ENCODE measurements around the gene ULBP3.
"Not testable (repeated sequence)": the region's sequence is repeated elsewhere in the genome, so short reads cannot be mapped to it uniquely, and the experiment has no call there.

ULBP3 gene

DNA sequence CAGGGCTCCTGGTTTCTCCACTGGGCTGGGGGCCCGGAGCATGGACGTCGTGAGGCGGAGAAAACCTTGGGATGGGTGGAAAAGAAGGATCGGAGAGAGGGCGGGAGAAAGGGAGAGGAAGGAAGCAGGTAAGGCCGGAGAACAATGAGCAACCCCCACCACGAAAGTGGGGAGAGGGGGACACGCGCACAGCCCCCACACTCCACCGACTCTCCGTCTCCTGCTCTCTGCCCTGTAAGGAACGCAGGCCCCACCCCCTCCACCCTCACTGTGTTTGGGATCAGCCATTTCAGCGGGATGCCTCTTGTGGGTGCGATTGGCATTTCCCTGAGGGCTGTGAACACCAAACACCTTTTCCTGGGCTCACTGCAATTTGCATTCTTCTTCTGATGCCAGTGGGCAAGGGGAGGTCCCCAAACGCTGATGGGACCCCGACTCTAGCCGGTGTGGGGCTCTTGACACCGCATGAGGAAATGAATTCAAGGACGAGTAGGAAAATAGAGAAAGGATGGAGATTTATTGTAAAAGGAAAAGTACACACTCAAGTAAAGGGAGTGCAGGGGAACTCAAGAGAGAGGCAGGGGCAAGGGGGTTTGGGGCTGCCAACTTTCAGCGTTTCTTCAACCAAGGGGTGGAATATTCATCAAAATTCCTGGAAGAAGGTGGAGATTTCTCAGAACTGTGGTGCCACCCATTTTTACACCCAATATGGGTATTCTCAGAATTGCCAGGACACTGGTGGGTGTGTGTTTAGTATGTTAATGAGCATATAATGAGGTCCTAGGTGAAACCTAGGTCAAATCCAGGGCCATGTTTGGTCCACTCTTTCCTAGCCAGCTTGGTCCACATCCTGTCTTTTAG lies 30.5 kb downstream of the ULBP3 start:
- no peak for DNase-seq

DNA sequence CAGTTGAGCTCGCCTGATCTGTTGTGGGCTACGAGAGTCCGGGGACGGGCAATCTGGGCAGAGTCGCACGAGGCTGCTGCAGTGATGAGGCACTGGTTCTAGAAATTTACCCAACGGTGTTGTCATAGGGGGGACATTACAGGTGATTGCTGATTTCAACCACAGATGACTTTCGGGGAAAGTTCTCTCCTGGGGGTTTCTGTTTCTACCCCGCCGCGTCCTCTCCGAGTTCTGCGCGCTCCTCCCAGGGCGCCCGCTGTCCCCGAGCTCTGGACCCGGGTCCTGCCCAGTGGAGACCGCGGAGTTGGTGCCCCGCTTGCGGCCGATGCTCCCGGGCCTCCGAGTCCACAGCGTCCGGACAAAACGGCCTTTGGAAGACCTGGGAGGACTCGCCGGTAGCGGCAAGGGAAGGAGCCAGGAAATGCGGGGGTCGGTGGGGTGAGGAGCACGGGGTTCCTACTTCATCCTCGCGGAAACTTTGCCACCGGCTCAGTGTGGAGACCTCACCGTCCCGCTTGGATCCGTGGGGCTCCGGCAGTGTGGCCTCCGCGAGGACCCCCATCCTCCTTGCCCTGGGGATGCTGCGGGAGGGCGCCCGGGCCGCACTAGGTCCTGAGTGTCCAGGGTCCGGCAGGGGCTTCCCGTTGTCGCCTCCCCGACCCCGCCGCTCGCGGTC lies 31.3 kb downstream of the ULBP3 start:
- DNase-seq: no peak

DNA sequence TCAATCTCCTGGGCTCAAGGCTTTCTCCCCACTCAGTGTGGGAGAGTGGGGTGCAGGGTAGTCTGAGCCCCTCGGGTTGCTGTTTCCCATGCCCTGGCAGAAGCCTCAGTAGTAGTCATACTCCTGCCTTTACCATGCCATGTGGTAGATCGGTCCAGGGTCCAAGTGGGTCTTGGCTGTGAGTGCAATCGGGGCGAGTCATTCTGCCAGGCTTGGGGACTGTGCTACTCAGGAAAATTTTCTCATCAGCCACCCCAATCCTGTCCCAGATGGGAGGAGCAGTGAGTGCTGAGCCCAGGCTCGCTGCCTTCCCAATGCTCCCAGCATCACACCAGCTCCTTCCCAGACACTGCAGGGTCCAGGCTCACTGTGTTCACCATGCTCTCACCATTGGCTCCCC lies 32.8 kb downstream of the ULBP3 start:
- no peak for DNase-seq

DNA sequence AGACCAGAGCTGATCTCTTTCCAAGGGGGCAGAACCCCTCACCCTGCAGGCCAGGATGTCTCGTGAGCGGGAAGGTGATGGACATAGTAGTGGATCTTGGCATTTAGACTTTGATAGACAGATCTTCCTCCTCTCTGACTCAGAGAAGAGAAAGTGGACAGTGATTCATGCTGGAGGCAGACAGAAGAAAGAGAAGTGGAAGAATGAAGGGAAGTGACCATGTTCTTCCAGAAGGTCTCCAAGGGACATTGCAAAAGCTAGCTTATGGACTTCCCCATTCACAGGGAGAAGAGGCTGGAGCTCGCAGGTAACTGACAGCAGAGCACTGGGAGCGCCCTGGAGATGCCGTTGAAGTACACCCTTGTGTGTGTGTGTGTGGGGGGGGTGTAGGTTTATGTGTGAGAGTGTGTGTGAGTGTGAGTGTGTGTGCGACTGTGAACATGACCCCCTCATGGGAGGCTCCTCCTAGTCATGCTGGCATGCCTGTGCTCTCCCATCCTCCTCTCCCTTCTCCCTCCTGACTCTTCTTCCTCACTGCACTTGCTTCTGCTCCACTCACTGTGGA lies 35.6 kb downstream of the ULBP3 start:
- DNase-seq: no peak

DNA sequence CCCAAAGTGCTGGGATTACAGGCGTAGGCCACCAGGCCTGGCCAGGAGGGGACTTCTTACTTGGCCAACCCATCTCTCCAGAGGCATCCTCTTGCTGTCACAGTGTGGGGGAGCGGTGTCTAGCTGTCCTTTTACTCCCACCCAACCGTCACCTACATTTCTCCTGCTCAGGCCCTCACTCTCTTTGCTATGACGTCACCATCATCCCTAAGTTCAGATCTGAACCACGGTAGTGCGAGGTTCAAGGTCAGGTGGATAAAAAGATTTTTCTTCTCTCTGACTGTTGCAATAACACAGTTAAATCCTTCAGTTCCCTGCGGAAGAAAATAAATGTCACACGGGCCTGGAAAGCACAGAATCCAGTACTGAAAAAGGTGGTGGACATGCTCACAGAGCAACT lies 36.3 kb downstream of the ULBP3 start:
- DNase-seq: no peak

DNA sequence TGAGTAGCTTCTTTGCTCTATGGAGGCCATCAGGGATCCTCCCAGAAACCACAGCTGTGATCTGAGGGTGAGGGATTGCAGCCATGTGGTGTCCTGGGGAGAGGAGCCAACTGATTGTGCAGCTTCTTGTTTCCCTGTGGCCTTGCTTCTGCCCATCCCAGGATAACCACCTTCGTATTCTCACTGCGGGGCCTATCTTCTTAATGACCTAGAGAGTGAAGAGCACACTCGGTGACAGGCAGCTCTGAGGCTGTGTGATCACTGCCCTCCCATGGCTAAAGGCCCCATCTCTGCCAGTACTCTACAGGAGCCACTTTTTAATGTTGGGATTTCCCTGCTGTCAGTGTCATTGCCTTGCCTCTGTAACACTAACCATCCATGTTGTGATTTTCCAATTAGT lies 38.3 kb downstream of the ULBP3 start:
- DNase-seq: no peak

DNA sequence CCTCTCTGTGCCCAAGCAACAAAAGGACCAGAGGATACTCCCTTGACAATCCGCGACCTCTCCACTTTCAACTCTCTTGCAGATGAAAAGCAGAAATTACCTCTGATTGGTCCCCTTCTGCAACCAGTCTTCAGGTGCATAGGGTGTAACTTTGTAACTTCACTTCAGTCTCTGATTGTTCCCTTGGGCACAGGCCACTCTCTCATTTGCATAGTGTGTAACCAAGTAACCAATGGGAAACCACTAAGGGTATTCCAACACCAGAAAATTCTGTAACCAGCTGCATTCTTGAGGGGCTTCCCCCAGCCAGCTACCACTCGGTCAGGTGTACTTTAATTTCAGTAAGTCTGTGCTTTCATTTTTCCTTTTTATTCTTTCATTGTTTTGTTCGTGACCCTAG lies 39.2 kb downstream of the ULBP3 start:
- DNase-seq: no peak

DNA sequence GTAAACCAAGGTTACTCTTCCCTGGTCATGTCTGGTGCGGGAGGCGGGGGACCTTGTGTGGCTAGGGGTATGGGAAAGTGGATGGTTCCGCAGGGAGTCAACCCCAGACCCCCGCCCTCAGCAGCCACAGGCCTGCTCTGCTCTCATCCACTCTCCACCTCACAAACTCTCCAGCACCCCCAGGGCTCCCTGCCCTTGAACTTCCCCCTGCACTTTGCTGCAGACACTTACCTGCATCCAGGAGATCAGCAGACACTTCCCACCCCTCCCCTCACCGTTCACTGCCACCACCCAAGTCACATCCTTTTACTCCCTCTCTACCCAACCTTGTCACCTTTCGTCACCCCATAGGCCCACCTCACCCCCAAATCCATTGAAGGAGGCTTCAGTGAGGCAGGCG lies 39.6 kb downstream of the ULBP3 start:
- DNase-seq: no peak

DNA sequence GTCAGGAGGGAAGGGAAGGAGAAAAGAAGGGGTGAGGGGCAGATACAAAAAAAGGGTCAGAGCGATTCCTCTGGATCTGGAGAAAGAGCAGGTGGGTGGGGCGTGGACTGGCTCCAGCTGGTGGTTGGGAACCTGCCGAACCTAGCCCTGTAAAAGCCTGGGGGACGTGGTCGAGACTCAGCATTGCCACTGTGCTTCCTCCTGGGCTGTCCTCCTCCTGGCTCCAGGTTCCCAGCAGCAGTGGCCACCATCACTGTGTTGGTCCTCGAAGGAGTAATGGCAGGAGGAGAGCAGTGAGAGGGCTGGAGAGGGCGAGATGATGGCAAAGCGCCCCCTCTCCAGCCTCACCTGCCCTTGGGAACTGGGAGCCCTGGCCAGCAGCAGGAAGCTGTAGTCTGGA lies 40.1 kb downstream of the ULBP3 start:
- DNase-seq: no peak

DNA sequence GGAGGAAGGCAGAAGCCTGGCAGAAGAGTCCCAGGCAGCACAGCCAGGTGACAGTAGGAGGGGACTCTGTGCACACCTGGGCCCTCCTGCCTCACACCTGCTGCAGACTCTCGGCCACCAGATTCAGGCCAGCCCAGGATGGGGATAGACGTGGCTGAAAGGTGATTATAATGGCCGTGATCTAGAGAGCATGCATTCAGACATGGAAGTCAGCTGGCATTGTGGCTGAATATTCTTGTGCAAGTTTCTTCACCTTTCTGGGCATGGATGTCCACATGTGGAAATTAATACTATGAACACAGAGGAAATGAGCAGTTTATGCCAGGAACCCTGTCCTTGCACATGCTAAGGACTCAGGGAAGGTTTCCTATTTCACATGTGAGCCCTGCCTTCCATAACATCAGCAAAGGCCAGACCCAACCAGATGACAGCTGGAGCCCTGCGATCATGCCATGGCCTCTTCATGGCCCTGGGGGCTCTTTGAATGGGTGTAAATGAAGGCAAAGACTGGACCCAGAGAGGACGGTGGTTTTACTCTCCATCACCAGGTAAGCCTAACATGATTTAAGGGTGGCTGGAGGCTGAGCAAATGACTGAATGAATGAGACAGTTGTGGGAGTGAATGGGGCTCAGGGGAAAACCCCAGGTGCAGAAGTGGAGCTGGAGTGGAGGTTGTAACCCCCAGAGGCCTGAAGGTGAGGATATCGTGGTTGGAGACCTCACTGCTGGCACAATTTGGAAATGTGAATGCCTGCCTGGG lies 40.9 kb downstream of the ULBP3 start:
- DNase-seq: no peak

DNA sequence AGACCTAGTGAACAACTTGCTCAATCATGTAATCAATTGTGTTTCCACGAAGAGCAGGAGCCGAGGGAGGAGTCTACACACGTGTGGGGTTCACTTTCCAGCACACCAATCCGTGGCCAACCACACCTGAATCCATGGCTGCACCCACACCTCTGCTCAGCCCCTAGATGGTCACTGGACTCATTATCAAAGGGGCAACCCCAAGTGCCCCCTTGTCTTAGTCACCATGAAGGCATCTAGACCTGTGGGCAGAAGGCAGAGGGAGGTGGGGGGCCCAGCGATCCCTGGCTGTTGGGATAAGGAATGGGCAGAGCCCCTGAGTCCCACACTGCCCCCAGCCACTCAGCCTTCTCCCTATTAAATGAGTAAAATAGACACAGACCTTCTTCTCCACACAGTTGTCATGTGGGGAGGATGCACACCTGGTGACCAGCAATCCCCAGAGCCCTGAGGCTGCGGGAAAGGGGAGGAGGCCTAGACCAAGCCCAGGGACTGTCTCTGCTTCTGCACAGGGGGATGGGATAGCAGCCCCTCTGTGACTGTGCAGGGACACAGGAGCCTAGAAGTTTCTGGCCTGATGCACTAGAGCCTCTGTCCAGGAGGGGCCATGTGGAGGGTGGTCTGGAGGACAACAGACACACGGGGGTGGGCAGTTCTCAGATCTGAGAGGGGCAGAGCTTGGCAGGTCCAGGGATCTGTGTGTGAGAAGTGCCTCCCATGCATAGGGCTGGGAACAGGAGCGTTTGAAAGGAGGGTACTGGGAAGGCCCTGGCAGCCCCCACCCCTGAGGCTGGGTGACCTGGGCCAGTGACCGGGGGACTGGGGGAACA lies 41.7 kb downstream of the ULBP3 start:
- DNase-seq: no peak

DNA sequence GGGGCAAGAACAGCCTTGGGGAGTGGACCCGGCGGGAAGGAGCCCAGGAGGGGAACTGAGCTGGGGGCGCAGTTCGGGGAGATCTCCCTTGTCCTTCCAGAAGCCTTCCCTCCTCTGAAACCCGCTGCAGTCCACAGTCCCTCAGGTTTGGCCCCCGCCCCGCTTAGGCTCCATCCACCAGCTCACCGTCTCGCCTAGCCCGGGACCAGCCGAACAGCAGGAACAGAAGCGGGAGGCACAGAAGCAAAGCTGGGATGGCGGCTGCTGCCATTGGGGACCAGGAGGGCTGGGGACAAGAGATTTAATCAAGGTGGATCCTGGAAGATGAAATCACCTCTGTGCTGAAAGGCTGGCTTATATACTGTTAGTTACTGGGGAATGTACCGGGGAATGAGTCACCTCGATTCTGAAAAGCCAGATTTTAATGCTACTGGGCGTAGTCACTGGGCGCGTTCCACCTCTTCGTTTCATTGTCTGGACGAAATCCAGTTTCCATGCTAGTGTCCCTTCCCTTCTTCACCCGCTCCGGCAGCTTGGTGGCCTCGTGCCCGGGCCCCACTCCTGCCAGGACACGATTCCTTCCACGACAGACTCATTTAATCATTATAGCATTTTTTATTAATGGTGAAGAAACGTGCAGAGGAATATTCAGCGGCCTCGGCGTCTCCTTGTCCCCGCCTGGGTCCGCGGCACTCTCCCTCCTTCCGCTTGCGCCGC lies 43.6 kb downstream of the ULBP3 start, which contains the start of gene RAET1L:
TSS of gene RAET1L (minus strand) at position 332 of the 717 bp plus-strand sequence. CDS start at position 271, 61 bp downstream.
- peak; percentile 41 to 42 for DNase-seq

DNA sequence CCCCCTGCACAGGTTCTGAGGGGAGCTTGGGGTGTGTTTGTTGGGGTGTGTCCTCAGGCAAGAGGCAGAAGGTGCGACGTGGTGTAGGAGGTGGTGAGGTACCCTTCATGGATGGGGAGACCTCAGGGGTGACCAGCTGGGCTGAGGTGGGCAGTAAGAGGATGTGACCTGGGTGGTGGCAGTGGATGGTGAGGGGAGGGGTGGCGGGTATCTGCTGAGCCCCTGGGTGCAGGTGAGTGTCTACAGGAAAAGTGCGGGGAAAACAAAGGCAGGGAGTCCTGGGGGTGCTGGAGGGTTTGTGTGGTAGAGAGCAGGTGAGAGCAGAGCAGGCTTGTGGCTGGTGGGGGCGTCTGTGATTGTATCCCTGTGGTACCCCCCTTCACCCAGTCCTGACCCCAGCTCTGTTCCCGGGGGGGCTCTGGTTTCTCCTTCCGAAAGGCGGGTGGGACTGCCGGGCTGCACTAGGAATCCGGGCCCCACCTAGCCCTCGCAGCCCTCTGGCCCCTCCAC lies 44.2 kb downstream of the ULBP3 start:
- DNase-seq: no peak

DNA sequence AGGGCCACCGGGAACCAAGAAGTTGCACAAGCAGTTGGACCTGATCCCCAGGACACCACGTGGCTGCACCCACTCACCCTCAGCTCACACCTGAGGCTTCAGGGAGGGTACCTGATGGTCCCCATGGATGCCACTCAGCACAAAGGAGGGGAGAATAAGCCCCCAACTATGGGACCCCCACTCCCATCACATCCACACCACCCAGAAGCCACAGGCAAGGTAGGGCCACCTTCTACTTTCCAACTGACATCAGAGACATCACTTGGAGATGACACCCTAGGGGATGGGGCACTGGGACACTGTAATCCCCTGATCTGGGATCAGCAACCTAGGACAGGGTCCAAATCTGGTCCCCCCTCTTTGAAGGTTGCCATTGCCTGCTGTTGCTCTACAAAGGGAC lies 44.9 kb downstream of the ULBP3 start:
- DNase-seq: not testable (repeated sequence)

DNA sequence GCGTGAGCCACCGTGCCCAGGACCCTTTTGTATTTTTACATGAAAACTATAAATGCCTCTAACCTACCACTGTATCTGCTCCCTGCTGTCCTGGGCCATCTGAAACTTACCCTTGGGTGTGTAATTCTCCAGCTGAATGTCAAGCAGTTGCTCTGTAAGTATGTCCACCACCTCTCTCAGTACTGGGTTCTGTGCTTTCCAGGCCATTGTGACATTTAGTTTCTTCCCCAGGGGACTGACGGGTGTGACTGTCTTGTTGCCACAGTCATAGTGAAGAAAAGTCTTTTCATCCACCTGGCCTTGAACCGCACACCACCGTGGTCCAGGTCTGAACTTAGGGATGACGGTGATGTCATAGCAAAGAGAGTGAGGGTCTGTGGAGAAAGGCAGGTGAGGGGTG lies 47.1 kb downstream of the ULBP3 start:
- not testable (repeated sequence) for DNase-seq

DNA sequence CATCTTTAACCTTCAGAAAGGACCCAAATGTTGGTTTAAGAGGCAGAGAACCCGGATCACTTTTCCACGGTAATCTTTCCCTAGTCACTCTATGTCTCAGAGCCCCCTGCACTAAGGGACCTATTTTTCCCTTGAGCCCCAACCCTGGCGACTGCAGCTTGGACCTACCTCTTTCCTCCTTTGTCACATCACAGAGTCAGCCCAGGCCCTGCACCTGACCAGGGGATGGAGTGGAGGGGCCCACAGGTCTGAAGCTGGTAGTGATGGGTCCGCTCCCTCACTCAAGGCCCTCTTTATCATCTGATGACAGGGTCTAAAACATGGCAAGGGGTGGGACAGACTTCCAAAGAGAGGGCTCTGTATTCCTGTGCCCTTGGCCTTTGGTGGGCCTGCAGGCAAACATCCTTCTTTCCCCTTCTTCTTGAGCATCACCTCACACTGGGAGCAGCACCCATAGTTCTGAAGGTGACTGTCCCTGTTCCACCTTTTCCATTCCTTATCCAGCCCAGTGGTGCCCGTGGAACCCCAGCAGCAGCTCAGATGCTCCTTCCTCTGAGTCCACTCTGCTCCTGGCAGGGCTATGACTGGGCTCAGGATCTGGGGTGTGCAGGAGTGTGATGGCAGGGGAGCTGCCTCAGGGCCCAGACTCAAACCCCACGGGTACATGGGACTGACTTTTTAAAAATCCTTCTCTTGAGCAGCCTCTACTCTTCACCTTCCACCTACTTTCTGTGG lies 49.9 kb downstream of the ULBP3 start:
- DNase-seq: no peak

DNA sequence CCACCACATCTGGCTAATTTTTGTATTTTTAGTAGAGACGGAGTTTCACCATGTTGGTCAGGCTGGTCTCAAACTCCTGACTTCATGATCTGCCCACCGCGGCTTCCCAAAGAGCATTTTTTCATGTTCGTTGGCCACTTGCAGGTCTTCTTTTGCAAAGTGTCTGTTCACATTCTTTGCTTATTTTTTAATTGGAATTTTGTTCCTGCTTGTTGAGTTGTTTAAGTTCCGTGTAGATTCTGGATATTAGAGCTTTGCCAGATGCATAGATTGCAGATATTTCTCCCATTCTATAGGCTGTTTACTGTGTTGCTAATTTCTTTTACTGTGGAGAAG lies 51.8 kb downstream of the ULBP3 start:
- DNase-seq: not testable (repeated sequence)

DNA sequence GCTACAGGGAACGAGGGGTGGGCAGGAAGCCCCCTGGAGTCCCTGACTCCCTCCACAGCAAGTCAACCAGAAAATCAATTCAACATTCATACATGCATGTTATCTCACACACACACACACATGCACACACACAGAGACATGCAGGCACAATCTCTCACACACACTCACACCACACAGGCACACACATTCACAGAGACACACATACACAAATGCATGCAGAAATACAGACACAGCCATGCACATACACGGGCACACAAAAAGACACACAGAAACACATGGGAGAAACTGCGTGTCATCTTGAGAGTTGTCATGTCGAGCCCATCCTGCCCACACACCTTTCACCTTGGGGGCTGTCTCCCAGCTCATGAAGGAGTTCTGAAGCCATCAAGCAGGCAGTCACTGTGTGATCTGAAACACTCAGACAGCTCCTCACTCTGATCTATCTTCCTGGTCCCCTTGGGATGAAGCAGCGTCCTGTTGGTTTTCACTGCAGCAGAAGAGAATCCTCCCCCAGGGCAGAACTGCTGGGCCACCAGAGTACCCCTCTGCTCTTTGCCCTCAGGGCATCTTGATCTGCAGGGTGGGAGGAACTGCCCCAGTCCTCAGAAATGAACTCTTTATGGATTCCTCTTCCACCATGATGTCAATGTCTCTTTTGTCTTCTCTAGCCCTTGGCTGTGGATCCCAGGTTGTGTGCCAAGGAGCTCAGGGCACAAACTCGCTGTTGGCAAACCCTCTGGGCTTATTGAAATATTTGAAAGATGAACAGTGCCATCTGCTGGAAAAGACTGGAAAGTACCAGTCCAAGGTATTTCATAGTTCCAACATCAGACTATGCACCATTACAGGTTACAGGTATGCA lies 52.4 kb downstream of the ULBP3 start:
- DNase-seq: peak in 1 of 2 donors; percentile 64

DNA sequence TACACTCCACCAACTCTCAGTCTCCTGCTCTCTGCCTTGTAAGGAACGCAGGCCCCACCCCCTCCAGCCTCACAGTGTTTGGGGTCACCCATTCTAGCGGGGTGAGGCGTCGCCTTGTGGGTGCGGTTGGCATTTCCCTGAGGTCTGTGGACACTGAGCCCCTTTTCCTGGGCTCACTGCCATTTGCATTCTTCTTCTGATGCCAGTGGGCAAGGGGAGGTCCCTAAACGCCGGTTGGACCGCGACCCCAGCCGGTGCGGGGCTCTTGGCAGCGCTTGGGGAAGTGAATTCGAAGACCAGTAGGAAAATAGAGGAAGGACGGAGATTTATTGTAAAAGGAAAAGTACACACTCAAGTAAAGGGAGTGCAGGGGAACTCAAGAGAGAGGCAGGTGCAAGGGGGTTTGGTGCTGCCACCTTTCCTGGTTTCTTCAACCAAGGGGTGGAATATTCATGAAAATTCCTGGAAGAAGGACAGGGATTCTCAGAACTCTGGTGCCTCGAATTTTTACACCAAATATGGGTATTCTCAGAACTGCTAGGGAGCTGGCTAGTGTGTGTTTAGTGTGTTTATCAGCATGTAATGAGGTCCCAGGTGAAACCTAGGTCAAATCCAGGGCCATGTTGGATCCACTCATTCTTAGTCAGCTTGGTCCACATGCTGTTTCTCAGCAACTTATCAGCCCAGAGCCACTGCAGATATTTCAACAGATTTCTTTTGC lies 53.5 kb downstream of the ULBP3 start:
- not testable (repeated sequence) for DNase-seq

Data from stimulated activated CD4-positive, alpha-beta T cell treated with anti-CD3 and anti-CD28 coated beads, Interleukin-2, amount 100 ng/mL, for 24 hours (primary cell).